Thoracic aorta (tissue), 2 donors: ENCODE data around the gene GPR153. TPM values are rescaled to one million over a fixed set of nuclear protein-coding genes. Genes with fewer than 3 reads are reported as not detected.
"Not testable (repeated sequence)": the region's sequence is repeated elsewhere in the genome, so short reads cannot be mapped to it uniquely, and the experiment has no call there.

ENCODE experiments used
- ATAC-seq: fragments of 150-250 bp; one replicate; pipeline ENCODE4 v1.8.0; 2017; ENCODE audit warnings: low read depth; ENCODE audit not compliant: insufficient number of reproducible peaks, low FRiP score
- DNase-seq: peaks from one replicate; pipeline ENCODE4 v3.0.0-alpha.2; 2020; ENCODE audit warnings: low spot score
- H3K27ac ChIP-seq, 2 donors: fragments of 200-600 bp; sonication (generic); 1 replicate in 1 of 2; 2 replicates in 1 of 2; pipeline ENCODE4 v1.5.1; 2016; ENCODE audit warnings: mild to moderate bottlenecking in 2 of 2, moderate library complexity in 2 of 2
- H3K27me3 ChIP-seq: fragments of 200-600 bp; sonication (generic); replicated peaks from 2 replicates; pipeline ENCODE4 v1.6.0; 2016; ENCODE audit warnings: mild to moderate bottlenecking; ENCODE audit not compliant: insufficient read depth
- H3K36me3 ChIP-seq: fragments of 200-600 bp; sonication (generic); one replicate; pipeline ENCODE4 v1.5.1; 2016
- H3K4me1 ChIP-seq, 2 donors: fragments of 200-600 bp; sonication (generic); 1 replicate in 1 of 2; 2 replicates in 1 of 2; pipeline versions ENCODE4 v1.5.1 to v1.6.0; 2016; ENCODE audit warnings: low read depth in 2 of 2, mild to moderate bottlenecking in 1 of 2; ENCODE audit not compliant: control insufficient read depth in 1 of 2
- H3K4me3 ChIP-seq: fragments of 200-600 bp; sonication (generic); 2 replicates; pipeline ENCODE4 v1.5.1; 2016; ENCODE audit warnings: mild to moderate bottlenecking
- H3K9me3 ChIP-seq: fragments of 200-600 bp; sonication (generic); 2 replicates; pipeline ENCODE4 v1.5.1; 2016
- CTCF ChIP-seq: fragments of 200-600 bp; sonication (generic); IDR thresholded peaks from one replicate; pipeline ENCODE4 v1.5.1; 2019; ENCODE audit warnings: antibody characterized with exemption
- total RNA-seq, 2 donors: library from RNA; depleted of rRNA; stranded (reverse); fragments of >200 nt; gene quantifications; one replicate each; pipeline versions ENCODE4 v1.1.0 to v1.2.3, GENCODE V29; 2016

Gene GPR153
- total RNA-seq, 2 donors from 2014 or later: 4.6 to 4.7 TPM

- ATAC-seq (no peak), DNase-seq (no peak)
- no peaks in the 10 kb centered on the region for H3K4me1 ChIP-seq
- no peak overlapping the region for H3K27ac ChIP-seq
- TF ChIP-seq CTCF: no peak
- peaks cover 50% of the 10 kb centered on the region for H3K36me3 ChIP-seq
- H3K4me3 ChIP-seq: no peak overlapping the region
- H3K27me3 ChIP-seq: no peaks in the 10 kb centered on the region
- no peaks in the 10 kb centered on the region for H3K9me3 ChIP-seq
These were observed 36.2 kb downstream of the GPR153 start for GRCh38 chr1:6224718-6225117.

GRCh38 chr1:6223617-6224016 is 37.3 kb downstream of the GPR153 start:
- Histone ChIP-seq H3K9me3 (no peaks in the 10 kb centered on the region), H3K36me3 (peaks cover 47% of the 10 kb centered on the region), H3K4me3 (no peak overlapping the region), H3K27me3 (no peaks in the 10 kb centered on the region), H3K4me1 (no peaks in the 10 kb centered on the region), H3K27ac (no peak overlapping the region)
- DNase-seq: no peak
- TF ChIP-seq CTCF: no peak
- no peak for ATAC-seq

- no peak overlapping the region for H3K27ac ChIP-seq
- peaks cover 38% of the 10 kb centered on the region for H3K36me3 ChIP-seq
- no peak overlapping the region for H3K4me3 ChIP-seq
- no peak for DNase-seq
- H3K9me3 ChIP-seq: no peaks in the 10 kb centered on the region
- no peak for ATAC-seq
- no peaks in the 10 kb centered on the region for H3K27me3 ChIP-seq
- no peaks in the 10 kb centered on the region for H3K4me1 ChIP-seq
- no peak for TF ChIP-seq CTCF
These were observed 38.3 kb downstream of the GPR153 start for GRCh38 chr1:6222636-6223035.

GRCh38 chr1:6221210-6221784 is 39.6 kb downstream of the GPR153 start:
- peaks cover 26% of the 10 kb centered on the region for H3K36me3 ChIP-seq
- TF ChIP-seq CTCF: no peak
- ATAC-seq (no peak), DNase-seq (no peak)
- no peaks in the 10 kb centered on the region for H3K9me3 ChIP-seq
- H3K27me3 ChIP-seq: no peaks in the 10 kb centered on the region
- no peaks in the 10 kb centered on the region for H3K4me1 ChIP-seq
- H3K27ac ChIP-seq: no peak overlapping the region
- H3K4me3 ChIP-seq: no peak overlapping the region

- TF ChIP-seq CTCF: no peak
- peaks cover 17% of the 10 kb centered on the region for H3K36me3 ChIP-seq
- no peak for ATAC-seq
These were observed 40.7 kb downstream of the GPR153 start for GRCh38 chr1:6220236-6220635.

GRCh38 chr1:6219641-6220040 is 41.3 kb downstream of the GPR153 start:
- DNase-seq, H3K9me3 ChIP-seq, ATAC-seq, H3K4me3 ChIP-seq, H3K27me3 ChIP-seq, H3K27ac ChIP-seq, H3K4me1 ChIP-seq: not testable (repeated sequence)
- peaks cover 12% of the 10 kb centered on the region for H3K36me3 ChIP-seq

More at GRCh38 chr1:6220236-6220635, 40.7 kb downstream of the GPR153 start:
- H3K4me1 ChIP-seq: no peaks in the 10 kb centered on the region
- no peak overlapping the region for H3K27ac ChIP-seq
- H3K9me3 ChIP-seq: no peaks in the 10 kb centered on the region
- H3K4me3 ChIP-seq: no peak overlapping the region
- DNase-seq: no peak
- H3K27me3 ChIP-seq: no peaks in the 10 kb centered on the region
